KBM-7 (cell line): Measurements from ENCODE around the gene WDPCP.
"Not testable (repeated sequence)": the region's sequence is repeated elsewhere in the genome, so short reads cannot be mapped to it uniquely, and the experiment has no call there.

Experiments
- DNase-seq: peaks from one replicate; pipeline ENCODE4 v3.0.0-alpha.2; 2015
- in situ Hi-C: fragments of 300-500 bp; cut with MboI; formaldehyde crosslinking; loops from 2 replicates; pipeline ENCODE4 v1.14.3; 2020; ENCODE audit warnings: low sequenced_read_pairs, low pct_unique_long_range_greater_than_20kb, mixed read lengths

The WDPCP gene

DNA sequence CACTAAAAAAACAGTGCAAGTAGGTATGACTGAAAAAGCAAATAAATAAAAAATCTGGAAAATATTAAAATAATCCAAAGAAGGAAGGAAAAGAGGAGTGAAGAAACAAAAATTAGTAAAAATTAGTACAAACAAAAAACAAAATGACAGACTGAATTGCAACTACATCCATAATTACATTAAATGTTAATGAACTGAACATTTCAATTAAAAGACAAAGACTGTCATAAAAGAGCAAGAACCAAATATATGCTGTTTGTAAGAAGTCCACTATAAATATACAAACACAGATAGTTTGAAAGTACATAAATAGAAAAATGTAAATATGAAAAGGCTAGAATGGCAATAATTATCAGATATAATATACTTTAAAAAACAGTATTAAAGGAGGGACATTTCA is 267.6 kb downstream of the WDPCP start:
- DNase-seq: no peak
- in situ Hi-C loops: no loop called here

DNA sequence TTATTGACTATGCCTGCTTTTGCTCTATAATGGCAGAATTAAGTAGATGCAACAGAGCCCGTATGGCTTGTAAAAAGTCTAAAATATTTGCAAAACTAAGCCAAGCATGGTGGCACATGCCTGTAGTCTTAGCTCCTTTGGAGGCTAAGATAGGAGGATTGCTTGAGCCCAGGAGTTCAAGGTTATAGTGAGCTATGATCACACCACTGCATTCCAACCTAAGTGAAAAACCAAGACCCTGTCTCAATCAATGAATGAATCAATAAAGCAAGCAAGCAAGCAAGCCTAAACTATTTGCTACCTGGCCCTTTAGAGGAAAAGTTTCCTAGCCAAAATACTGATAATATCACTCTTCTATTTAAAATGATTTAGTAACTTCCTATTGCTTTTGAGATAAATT is 277.7 kb downstream of the WDPCP start:
- no peak for DNase-seq

DNA sequence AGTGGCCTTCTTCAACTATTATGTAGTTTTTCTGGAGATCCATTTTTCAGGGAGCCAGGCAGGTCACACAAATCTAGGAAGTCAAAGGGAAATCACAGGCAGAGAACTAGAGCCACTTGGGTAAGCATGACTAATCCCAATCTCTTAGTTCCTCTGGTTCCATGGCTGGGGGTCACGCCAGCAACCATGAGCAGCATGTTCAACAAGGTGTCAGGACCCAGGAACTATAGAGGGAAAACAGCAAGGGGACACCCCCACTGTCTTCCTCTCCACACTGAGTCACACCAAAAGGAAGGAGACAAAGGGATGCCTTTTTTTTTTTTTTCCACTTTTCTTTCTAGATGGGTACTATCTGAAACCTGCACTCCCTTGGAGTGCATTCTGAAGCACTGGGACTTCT is 286.8 kb downstream of the WDPCP start:
- in situ Hi-C loops: no loop called here
- no peak for DNase-seq

More for the DNA sequence above, 277.7 kb downstream of the WDPCP start:
- in situ Hi-C loops: no loop called here

DNA sequence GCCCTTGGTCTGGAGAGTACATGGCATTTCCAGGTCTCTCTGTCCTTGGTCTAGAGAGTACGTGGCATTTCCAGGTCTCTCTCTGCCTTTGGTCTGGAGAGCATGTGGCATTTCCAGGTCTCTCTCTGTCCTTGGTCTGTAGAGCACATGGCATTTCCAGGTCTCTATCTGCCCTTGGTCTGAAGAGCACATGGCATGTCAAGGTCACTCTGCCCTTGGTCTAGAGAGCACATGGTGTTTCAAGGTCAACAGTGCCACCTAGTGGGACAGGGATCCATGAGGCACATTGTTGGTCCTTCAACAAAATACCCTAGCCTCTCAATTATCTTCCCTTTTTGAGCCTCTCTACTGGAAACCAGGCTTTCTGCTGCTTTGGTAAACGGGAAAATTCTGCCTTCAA is 287.4 kb downstream of the WDPCP start:
- in situ Hi-C loops: no loop called here
- DNase-seq: peak; percentile 70

DNA sequence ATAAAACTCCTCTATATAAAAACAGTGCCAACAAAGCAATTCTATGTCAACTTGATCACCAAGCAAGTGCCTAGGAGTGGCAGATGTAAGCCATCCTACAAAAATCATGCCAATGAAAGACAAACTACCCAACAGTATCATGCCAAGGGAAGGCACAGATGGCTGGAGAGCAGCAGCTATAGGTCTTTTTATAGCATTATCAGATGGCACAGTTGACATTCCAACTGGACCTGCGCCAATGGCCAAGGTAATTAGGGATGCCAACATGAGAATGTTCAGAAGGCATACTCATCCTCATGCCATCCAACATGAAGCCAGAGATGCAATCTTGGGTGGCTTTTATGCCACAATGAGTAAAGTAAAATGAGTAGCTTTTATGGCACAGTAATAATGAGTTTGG is 300.3 kb downstream of the WDPCP start:
- DNase-seq: no peak

DNA sequence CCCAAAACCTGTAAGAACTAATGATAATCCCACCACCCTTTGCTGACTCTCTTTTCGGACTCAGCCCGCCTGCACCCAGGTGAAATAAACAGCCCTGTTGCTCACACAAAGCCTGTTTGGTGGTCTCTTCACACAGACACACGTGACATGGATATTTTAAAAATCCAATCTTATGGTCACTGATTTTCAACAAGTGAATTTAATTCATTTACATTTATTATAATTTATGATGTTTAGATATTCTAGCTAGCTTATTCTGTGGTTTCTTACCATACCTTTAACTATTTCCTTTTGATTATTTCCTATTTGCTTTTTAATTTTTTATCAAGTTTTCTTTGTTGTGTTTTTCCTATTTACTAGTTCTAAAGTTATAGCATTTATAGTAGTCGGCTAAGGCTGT is 301.8 kb downstream of the WDPCP start:
- in situ Hi-C loops, DNase-seq: not testable (repeated sequence)

More for the DNA sequence above, 300.3 kb downstream of the WDPCP start:
- in situ Hi-C loops: no loop called here

DNA sequence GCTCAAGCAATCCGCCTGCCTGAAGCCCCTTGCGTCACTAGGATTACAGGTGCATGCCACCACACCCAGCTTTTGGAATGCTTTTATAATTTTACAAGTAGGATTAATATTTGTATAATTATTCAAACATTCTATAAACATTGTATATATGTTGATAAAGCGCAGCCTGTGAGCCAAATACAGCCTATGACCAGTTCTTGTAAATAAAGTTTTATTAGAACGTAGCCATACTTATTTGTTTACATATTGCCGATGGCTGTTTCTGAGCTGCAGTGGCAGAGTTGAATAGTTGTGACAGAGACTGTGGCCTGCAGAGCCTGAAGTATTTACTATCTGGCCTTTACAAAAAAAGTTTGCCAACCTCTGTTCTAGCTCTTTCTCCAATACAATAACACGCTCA is 305.0 kb downstream of the WDPCP start:
- in situ Hi-C loops: no loop called here
- no peak for DNase-seq

DNA sequence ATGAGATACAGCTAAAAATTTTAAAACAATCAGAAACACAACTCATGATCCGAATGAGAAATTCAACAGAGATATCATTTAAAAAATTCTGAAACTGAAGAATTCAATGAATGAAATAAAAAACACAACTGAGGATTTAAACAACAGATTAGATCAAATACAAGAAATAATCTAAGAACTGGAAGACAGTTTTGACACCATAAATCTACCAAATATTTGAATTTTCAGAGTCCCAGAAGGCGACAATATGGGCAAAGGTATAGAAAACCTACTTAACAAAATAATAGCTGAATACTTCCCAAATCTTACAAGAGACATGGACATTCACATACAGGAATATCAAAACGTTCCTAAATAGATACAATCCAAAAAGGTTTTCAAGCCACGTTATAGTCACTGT is 315.7 kb downstream of the WDPCP start:
- DNase-seq: no peak
- in situ Hi-C loops: no loop called here

DNA sequence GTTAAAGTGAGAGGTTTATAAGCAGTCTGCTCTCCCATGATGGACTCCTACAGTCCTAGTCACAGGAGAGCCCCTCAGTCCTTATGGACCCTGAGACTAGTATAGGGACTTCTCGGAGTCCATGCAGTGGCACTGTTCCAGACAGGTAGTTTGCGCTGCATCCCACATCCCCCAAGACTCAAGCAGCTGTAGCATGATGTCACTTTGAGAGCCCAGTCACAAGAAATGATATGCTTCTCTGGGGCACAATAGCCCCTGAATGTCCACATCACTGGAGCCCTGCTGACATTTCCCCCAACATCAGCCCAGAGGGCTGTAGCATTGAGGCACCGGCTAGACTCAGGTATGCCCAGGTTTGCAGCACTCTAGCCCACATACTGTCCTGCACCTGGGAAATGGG is 317.6 kb downstream of the WDPCP start:
- in situ Hi-C loops: no loop called here
- no peak for DNase-seq

DNA sequence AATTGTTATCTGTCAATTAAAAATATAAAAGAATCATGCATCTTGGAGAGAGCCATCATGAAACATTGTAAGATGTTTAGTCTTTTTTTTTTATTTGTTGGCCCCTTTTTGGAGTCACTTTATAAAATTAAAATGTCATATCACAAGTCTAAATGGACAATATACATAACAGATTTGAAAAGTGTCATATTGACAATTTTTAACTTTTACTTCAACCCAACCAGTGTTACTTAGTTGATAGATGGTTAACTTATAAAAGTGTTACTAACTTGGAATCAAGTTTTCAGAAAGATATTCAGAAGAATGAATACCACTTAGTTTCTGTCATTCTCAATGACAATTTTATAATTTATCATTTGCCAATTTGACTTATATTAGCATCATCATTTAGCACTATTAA is 319.3 kb downstream of the WDPCP start:
- no peak for DNase-seq
- in situ Hi-C loops: no loop called here

DNA sequence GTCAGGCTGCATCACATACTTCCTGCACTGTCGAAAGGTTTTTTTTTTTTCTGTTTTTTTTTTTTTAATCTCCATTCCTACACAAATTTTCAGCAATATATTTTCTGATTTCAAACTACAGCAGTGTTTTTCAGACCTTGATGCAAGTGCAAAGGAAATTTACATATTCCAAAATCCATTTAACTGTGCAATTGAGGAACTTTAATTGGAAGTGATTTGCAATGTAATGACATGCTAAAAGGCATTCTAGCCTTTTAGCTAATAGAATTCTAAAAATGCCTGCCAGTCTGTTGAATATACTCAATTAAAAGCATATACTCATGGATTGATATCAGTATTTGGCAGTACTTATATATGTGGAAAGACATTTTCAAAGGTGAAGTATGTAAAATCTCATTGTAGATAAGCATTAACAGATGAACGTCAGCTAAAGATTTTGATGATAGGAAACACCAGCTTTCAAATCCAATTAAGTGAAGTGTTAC is 327.1 kb downstream of the WDPCP start:
- DNase-seq: no peak

DNA sequence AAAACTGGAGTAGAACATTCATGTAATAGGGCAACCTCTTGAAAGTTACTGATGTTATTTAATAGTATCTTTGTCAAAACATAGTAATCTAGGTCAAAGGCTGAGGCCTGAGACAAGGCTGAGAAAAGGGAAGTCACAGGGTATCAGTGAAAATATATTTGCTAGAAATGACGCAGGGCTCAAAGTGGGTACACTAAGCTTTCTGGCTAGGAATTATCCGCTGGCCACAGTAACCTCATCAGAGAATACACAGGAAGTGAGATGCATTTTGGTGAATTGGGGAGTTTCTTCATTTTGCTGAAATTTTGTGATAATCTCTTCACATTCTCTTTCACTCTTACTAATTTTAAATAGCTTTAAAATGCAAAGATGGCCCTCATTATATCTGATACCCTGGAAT is 330.8 kb downstream of the WDPCP start:
- in situ Hi-C loops: no loop called here
- peak; percentile 54 for DNase-seq

More for the DNA sequence above, 327.1 kb downstream of the WDPCP start:
- in situ Hi-C loops: no loop called here

DNA sequence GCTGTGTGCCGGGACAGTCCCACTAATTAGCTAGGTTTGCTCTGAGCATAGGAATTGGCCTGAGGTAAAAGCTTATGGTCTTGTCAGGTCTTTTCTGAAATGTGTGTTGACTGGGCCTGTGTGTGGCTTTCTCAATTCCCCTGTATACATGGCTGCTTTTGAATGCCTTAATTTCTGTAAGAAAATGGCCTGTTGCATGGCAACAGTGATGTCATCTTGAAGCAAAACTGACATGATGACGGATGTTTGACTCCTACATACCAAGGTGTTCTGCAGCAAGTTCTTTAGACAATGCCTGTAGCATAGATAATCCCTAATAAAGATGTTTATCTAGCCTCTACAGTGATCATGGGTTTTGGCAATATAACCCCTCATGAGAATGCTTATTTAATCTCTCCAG is 339.1 kb downstream of the WDPCP start:
- in situ Hi-C loops: no loop called here
- DNase-seq: no peak

DNA sequence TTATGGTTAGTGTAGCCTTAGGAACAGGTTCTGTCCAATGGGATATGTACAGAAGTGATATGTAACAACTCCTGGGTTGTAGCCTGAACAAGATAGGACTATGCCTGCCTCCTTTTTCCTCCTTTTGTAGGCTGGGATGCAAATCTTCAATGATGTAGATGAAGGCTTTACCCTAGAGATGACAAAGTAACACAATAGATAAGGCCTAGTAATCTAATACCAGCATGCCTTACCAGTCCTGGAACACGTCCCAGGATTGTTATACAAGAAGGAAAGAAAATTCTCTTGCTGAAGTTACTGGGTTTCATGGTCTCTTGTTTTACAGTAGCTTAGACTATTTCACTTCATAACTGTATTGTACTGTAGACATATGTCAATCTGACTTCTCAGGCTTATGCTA is 345.5 kb downstream of the WDPCP start:
- DNase-seq: no peak
- in situ Hi-C loops: no loop called here

DNA sequence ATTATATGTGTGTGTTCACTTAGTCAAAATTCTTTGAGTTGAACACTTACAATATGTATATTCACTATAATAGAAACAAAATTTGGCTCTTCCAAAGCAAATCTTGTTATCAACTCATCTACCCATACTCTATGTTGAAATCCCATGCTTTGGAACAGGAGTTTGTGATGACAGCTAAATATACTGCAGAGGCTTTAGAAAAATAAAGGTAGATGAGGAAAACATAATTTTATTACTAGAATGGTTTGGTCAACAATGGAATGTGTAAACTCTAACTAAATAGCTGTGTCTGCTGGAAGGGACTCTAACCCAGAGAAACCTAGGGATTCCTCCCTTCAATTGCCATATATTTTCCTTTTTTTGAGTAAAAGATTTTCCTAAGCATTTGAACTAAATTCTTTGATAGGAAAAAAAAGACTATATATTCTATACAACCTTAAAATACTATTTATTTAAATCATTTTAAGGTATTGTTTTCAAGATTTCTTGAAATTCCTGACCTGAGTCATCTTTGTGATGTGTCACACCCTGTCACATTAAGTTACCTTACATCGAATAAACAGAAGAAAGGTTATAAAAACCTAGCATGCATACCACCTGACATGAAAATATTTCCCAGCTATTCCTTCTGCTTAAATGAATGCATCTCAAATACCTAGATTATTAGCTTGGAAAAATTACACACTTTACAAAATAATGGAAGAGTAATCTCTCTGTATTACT is 362.2 kb downstream of the WDPCP start:
- in situ Hi-C loops: no loop called here
- no peak for DNase-seq

DNA sequence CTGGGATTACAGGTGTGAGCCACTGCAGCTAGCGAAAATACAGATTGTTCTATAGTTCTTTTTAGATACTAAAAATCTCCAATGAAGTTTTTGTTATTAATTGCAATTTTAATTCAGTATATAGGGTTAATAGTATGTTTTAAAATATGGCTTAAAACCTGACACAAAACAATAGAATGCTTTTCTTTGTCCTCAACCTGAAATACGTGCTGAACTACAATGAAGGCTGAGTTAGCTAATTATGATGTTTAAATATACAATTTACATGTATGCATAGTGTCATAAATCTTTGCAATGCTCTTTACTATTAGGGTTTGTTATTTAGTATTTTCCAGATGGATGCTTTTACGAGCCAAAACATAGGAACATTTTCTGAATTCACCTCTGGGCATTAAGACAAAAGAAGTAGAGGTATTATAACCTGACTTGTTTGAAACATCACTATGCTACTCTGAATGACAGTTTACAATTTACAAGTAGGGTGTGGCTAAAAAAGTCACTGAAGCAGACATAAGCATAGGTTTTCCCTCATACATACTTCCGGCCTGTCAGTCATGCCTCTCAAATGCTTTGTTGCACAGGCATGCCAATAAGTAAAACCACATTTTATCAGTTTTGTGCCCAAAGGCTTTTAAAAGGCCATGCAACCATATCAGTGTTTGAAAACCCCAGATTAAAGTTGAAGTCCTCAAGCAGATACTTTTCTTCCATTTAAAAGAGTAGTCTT is 369.3 kb downstream of the WDPCP start:
- in situ Hi-C loops: no loop called here
- DNase-seq: peak; percentile 81

DNA sequence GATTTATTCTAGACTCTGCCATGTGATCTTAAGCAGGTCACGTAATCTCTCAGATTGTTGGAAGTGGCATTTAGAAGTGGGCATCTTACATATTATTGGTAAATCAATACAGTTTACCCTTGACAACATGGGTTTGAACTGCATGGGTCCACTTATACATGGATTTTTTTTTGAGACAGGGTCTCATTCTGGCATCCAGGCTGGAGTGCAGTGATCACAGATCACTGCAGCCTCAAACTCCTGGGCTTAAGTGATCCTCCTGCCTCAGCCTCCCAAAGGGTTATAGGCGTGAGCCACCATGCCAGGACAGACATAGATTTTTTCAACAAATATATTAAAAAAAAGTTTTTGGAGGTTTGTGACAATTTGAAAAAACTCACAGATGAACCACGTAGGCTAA is 393.0 kb downstream of the WDPCP start:
- in situ Hi-C loops: no loop called here
- DNase-seq: no peak

DNA sequence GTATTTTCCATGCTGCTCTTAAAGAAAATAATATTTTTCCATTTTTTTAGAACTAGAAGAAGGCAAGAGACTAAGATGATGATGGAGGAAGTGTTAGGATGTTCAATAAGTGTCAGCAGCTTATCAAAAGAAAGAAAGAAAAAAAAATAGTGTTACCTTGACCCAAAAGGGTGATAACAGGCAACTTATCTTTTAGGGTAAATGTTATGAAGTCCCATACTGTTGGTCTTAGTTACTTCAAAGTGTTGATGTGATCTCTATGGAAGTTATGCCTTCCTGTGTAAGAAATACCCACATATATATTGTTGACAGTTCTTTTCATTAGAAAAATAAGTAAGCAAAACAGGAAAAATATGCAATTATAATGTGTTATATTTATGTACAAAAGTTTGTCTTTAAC is 394.1 kb downstream of the WDPCP start:
- no peak for DNase-seq
- in situ Hi-C loops: no loop called here

DNA sequence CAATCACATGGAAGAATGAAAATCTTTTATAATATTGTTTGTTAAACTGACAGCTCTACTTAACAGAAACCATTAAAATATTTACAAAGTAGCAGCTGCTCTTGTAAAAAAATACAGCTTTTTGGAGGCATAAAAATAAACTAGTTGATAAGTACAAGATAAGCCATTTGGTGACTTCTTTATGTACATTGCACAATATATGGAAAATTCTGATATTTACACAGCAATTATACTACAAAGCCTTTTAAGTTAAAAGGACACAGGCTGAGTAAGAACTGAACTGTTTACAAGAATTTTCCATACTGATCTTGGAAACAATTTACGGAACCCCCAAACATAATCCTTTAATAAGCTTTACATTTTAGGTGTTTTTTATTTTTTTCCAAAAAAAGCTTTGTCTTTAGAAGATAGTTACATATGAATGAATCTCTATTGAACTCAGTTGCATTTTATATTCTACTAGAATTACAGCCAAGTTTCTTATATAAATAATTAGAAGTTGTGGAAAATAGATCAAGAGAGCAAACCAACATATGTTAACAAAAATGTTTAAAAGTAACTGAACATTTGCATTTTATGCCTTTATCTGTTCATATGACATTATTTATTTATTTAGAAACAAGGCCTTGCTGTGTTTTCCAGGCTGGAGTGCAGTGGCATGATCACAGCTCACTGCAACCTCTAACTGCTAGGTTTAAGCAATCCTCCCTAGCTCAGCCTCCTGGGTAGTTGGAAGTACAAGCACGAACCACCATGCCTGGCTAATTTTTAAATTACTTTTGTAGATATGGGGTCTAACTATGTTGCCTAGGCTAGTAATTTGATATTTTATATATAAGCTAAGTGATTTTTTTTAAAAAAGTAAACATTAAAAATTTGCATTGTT is 395.1 kb downstream of the WDPCP start:
- DNase-seq: no peak
- in situ Hi-C loops: no loop called here
